Measurements from ENCODE around the gene TNFRSF9. TPM values are rescaled to one million over a fixed set of nuclear protein-coding genes. Genes with fewer than 3 reads are reported as not detected.

The TNFRSF9 gene
- total and polyA plus RNA-seq, 2 of the 8 experiments (the other 6 are each of a cell fraction or from before 2014, with no cell fraction given) = not detected

DNA sequence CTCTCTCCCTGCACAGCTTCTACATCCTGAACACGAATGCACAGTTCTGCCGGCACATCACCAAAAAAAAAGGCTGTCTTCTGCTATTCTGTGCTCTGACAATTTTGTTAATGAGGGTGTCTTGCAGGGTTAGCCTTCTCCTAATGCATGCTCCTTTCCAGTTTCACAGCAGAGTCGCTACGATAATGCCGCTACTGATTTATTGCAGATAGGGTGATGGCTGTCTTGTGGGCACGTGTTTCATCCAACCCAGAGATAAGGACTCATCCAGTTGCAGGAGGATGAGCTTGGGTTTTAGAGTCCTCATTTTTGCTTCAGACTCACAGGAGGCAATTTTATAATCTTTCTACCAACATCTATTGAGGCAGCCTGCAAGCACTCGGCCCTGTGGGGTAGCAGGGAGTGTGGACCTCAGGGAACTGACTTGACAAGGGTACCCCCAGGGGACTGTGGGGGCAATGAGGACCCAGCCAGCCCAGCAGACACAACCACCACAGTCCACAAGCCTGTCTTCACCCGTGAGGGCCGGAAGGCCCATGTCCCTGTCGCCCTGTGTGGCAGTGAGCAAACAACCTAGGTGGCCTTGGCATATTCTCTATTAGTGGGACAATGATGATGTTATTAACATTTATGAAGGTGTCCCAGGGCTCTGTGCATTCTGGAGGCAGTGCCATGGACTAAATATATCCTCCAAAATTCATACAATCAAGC is 72.4 kb downstream of the TNFRSF9 start:
- Histone ChIP-seq H3K56ac (replicated peaks; ENCODE audit: insufficient read length, low read depth, low read length) (no peak overlapping the region), H2BK12ac (ENCODE audit: low read depth, low read length) (no peak overlapping the region), H4K20me1 (replicated peaks in 1 of 2; ENCODE audit: control insufficient read depth in 1 of 2, insufficient read depth in 2 of 2, low read length in 2 of 2) (no peaks in the 10 kb centered on the region), H2BK15ac (ENCODE audit: low read length) (no peak overlapping the region), H3K36me3 (ENCODE audit: control insufficient read depth in 2 of 4, insufficient read depth in 4 of 4, low read length in 3 of 4) (no peaks in the 10 kb centered on the region; a peak in 1 of 8 replicates), H3K79me2 (ENCODE audit: control insufficient read depth in 1 of 2, insufficient read depth in 2 of 2, low read length in 2 of 2) (no peaks in the 10 kb centered on the region), H2BK120ac (replicated peaks; ENCODE audit: low read depth, low read length) (no peak overlapping the region), H3K23me2 (ENCODE audit: low read depth, low read length) (no peaks in the 10 kb centered on the region), H3K4me3 (ENCODE audit: extremely low read depth in 1 of 4, insufficient read depth in 2 of 4, low read depth in 3 of 4, low read length in 4 of 4) (no peak overlapping the region), H3K9me3 (ENCODE audit: insufficient read depth in 2 of 2, low read depth in 1 of 2, low read length in 1 of 2) (no peaks in the 10 kb centered on the region), H3K27me3 (replicated peaks in 1 of 4; ENCODE audit: control insufficient read depth in 3 of 4, extremely low read depth in 1 of 4, insufficient read depth in 3 of 4, low read length in 3 of 4) (no peaks in the 10 kb centered on the region), H2AK5ac (ENCODE audit: low read depth, low read length) (no peak overlapping the region), H3K27ac (ENCODE audit: low read depth, low read length) (no peak overlapping the region), H3K4ac (replicated peaks; ENCODE audit: insufficient read length, low read depth, low read length) (peak overlapping the region; percentile 74), H3K23ac (ENCODE audit: insufficient read length) (no peak overlapping the region), H2BK5ac (ENCODE audit: low read depth, low read length) (no peak overlapping the region), H3K14ac (ENCODE audit: insufficient read length) (no peak overlapping the region), H2BK20ac (ENCODE audit: low read length) (no peak overlapping the region), H2AFZ (ENCODE audit: low read length) (no peak overlapping the region), H3K4me1 (replicated peaks in 1 of 4; ENCODE audit: control insufficient read depth in 3 of 4, insufficient read depth in 4 of 4, low read length in 3 of 4) (no peaks in the 10 kb centered on the region), H3K18ac (ENCODE audit: extremely low read depth, low read length) (no peak overlapping the region), H4K91ac (replicated peaks; ENCODE audit: insufficient read length, low read length) (no peak overlapping the region), H4K8ac (ENCODE audit: extremely low read depth, insufficient read depth, low read length) (no peak overlapping the region), H3K4me2 (ENCODE audit: insufficient read depth in 1 of 2, low read depth in 2 of 2, low read length in 2 of 2) (no peak overlapping the region), H4K5ac (ENCODE audit: insufficient read length, low read depth, low read length) (no peak overlapping the region), H3K9ac (replicated peaks in 1 of 4; ENCODE audit: extremely low read depth in 1 of 4, low read depth in 3 of 4, low read length in 3 of 4) (no peak overlapping the region), H3K79me1 (ENCODE audit: low read depth, low read length) (no peaks in the 10 kb centered on the region)
- FAIRE-seq (no peak), DNase-seq (ENCODE audit: low read depth in 1 of 2, low spot score in 2 of 2) (no peak)
- 70% methylated on average over 10 of the region's 10 CpGs; no CpG with 5 or more reads in 1 of the 2 experiments for WGBS, 2 experiments (ENCODE audit: extremely low coverage in 1 of 2, insufficient coverage in 1 of 2, insufficient read length in 1 of 2, insufficient replicate concordance in 2 of 2, low coverage in 1 of 2, low lambda C conversion rate in 2 of 2, missing lambda C conversion rate in 1 of 2)
- ChIA-PET POLR2A (ENCODE audit: partially characterized antibody) (no interaction called here), CTCF (ENCODE audit: partially characterized antibody) (interaction anchor here (0.7 to 1.5 kb wide), 4 partner anchors 11 to 116 kb away, joined by 3 to 5 read pairs (median 4); no protein-coding TSS in a partner anchor)
- no peak for TF ChIP-seq ASH2L (IDR thresholded peaks at IDR 0.05; ENCODE audit: low read length)
- TF ChIP-seq YY1 (IDR thresholded peaks at IDR 0.05; ENCODE audit: low read depth, low read length) = no peak
- TF ChIP-seq JUN (IDR thresholded peaks at IDR 0.05; ENCODE audit: low read depth, low read length) = no peak
- TF ChIP-seq POLR2AphosphoS5 (IDR thresholded peaks at IDR 0.05; ENCODE audit: low read depth, low read length) = no peak
- no peak for TF ChIP-seq SUZ12 (IDR thresholded peaks at IDR 0.05; ENCODE audit: low read length)
- TF ChIP-seq TBP (IDR thresholded peaks at IDR 0.05; ENCODE audit: low read depth, low read length) = no peak
- no peak for TF ChIP-seq RNF2 (IDR thresholded peaks at IDR 0.05; ENCODE audit: borderline replicate concordance, low read depth, low read length, missing control alignments, poor library complexity, severe bottlenecking)
- TF ChIP-seq POLR2A (IDR thresholded peaks at IDR 0.05; ENCODE audit: control extremely low read depth in 1 of 2, low read depth in 2 of 2, low read length in 2 of 2) = no peak
- TF ChIP-seq MAX (IDR thresholded peaks at IDR 0.05) = no peak
- TF ChIP-seq KDM1A (IDR thresholded peaks at IDR 0.05; ENCODE audit: borderline replicate concordance, low read length) = no peak
- no peak for TF ChIP-seq TAF7 (optimal IDR thresholded peaks at IDR 0.05; ENCODE audit: borderline replicate concordance, low read depth, low read length)
- no peak for TF ChIP-seq BACH1 (IDR thresholded peaks at IDR 0.05; ENCODE audit: low read length)
- TF ChIP-seq, protein P1, sequence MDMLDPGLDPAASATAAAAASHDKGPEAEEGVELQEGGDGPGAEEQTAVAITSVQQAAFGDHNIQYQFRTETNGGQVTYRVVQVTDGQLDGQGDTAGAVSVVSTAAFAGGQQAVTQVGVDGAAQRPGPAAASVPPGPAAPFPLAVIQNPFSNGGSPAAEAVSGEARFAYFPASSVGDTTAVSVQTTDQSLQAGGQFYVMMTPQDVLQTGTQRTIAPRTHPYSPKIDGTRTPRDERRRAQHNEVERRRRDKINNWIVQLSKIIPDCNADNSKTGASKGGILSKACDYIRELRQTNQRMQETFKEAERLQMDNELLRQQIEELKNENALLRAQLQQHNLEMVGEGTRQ (IDR thresholded peaks at IDR 0.05; ENCODE audit: low read length) = no peak

Data from H1 (cell line).